AG10803 (cell line): ENCODE measurements around the gene HNRNPA3.

ENCODE experiments used
- DNase-seq: peaks from one replicate; pipeline ENCODE4 v3.0.0; 2010; ENCODE audit warnings: low read depth
- H3K4me3 ChIP-seq: 2 replicates; pipeline ENCODE4 v1.5.1; 2011; ENCODE audit warnings: mild to moderate bottlenecking, low read length, control low read depth
- CTCF ChIP-seq: conservative IDR thresholded peaks from 2 replicates; pipeline ENCODE4 v1.5.1; 2011; ENCODE audit warnings: mild to moderate bottlenecking, low read length, control low read depth, inconsistent platforms

HNRNPA3 gene

DNA sequence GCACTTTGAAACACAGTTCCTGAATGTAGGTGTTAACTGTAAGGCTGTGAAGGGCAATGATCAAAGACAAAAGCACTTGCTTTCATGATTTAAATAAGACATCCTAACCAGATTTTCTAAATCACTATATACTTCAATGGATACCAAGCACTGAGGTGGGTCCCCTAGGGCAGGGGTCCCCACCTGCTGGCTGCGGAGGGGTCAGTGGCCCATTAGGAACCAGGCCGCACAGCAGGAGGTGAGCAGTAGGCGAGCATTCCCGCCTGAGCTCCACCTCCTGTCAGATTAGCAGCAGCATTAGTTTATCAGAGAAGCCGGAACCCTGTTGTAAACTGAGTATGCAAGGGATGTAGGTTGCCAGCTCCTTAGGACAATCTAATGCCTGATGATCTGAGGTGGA, 44.9 kb downstream of the HNRNPA3 start:
- no peak for TF ChIP-seq CTCF
- no peak overlapping the region for H3K4me3 ChIP-seq
- DNase-seq: no peak

DNA sequence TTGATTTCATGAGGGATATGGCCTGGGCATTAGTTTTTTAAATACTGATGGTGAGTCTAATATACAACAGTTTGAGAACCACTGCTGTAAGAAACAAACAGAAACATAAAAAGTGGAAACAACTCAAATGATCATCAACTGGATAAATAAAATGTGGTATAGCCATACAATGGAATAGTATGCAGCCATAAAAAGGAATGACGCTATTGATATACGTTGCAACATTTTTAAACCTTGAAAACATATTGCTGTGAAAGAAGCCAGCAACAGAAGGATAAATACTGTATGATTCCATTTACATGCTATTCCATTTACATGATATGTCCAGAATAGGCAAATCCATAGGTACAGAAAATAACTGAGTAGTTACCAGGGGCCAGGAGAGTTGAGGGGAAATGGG, 45.5 kb downstream of the HNRNPA3 start:
- H3K4me3 ChIP-seq: no peak overlapping the region
- TF ChIP-seq CTCF: no peak
- no peak for DNase-seq

GRCh38 chr2:177260379-177260778, 47.8 kb downstream of the HNRNPA3 start:
- H3K4me3 ChIP-seq: peak overlapping the region; percentile 2
- no peak for DNase-seq
- no peak for TF ChIP-seq CTCF

DNA sequence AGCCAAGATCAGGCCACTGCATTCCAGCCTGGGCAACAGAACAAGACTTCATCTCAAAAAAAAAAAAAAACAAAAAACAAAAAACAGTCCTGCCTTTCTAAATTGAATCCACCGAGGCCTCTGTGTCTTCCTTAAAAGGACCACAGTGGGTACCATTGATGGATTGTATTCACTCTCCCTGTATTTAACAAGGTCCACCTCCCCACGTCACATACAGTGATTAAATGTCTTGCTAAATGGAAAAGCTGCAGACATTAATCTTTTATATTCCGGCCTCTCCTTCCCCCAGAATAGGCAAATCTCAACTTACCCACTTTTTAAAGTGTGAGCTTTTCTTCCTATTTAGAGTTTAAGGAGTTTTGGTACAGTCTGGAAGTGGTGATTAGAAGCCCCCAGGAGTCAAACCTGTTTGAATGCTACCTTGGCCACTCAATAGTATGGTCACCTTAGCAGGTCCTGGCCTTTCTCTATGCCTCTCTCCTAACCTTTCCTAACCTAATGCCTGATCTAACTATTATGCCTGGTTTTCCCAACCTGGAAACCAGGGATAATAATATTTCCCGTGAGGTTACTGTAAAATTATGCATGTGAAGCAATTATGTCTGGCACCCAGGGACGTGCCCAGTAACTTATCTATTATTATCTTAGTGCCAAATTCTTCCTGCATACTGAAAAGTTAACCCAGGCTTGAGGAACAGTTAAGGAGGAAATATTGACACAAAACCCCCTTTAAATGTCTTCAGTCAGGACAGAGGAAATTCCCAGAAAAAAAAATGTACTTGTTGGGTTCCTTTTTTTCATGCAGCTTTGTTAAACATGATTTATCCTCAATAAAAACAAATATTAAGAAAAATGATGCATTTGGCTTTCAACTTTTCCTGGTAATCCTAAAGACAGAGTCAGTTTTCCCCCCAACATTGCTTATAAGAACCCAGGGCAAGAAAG, 48.8 kb downstream of the HNRNPA3 start:
- H3K4me3 ChIP-seq: peak overlapping the region; percentile 73
- DNase-seq: peak; percentile 44
- TF ChIP-seq CTCF: no peak; the same call in 1 of the 2 replicates

- TF ChIP-seq CTCF: no peak
- peak overlapping the region; percentile 73 for H3K4me3 ChIP-seq
- DNase-seq: no peak
These were observed 49.5 kb downstream of the HNRNPA3 start for GRCh38 chr2:177262092-177262491.

DNA sequence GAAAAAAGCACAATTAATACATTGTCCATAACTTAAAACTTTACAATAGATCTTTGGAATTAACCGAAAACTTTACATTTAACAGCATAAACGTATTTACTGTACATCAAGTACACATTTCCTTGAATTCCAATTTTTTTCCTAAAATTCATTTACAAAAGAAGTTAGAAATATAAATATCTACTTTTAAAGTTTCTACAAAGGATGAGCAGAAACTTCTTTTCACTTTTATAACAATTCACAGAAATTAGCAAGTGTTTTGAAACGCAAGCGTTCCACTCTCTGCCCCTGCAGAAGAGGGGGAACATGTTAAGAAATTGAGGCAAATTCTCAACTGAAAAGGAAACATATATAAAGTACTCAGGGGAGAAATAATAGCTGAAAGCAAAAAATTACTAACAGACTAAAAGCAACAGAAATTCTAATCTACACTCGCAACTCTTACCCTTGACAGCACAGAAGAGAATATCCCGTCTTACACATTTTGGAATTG, 50.4 kb downstream of the HNRNPA3 start:
- no peak for DNase-seq
- H3K4me3 ChIP-seq: peak overlapping the region; percentile 73
- TF ChIP-seq CTCF: no peak

- H3K4me3 ChIP-seq: peak overlapping the region; percentile 73
- TF ChIP-seq CTCF: peak; percentile 77
- DNase-seq: peak; percentile 99
These were observed 51.0 kb downstream of the HNRNPA3 start for GRCh38 chr2:177263451-177264208.
